Mesenchymal stem cell (in vitro differentiated cells and primary cell): ENCODE results near the gene C12orf60.

Experiments used
- DNase-seq: peaks from one replicate; pipeline ENCODE4 v3.0.0-alpha.2; 2013
- H2AFZ ChIP-seq: one replicate; pipeline ENCODE4 v1.6.1; 2013; ENCODE audit warnings: low read depth, mild to moderate bottlenecking, control low read depth, inconsistent platforms, low read length, moderate library complexity
- H2AK5ac ChIP-seq: 2 replicates; pipeline ENCODE4 v1.6.1; 2013; ENCODE audit warnings: low read length, moderate library complexity, mild to moderate bottlenecking, inconsistent platforms; ENCODE audit not compliant: severe bottlenecking
- H2BK120ac ChIP-seq: one replicate; pipeline ENCODE4 v1.6.1; 2013; ENCODE audit warnings: low read depth, mild to moderate bottlenecking, inconsistent platforms, low read length, moderate library complexity
- H2BK12ac ChIP-seq, 2 experiments: one replicate each; pipeline ENCODE4 v1.6.1; 2013; ENCODE audit warnings: inconsistent platforms in 2 of 2, low read length in 2 of 2, mild to moderate bottlenecking in 2 of 2, moderate library complexity in 2 of 2, control low read depth in 1 of 2
- H2BK15ac ChIP-seq: one replicate; pipeline ENCODE4 v1.6.1; 2013; ENCODE audit warnings: mild to moderate bottlenecking, low read depth, inconsistent platforms; ENCODE audit not compliant: poor library complexity, severe bottlenecking
- H2BK5ac ChIP-seq: 2 replicates; pipeline ENCODE4 v1.6.1; 2013; ENCODE audit warnings: low read depth, mild to moderate bottlenecking, low read length, control low read depth, inconsistent platforms; ENCODE audit not compliant: poor library complexity, severe bottlenecking
- H3K14ac ChIP-seq, 2 experiments: one replicate each; pipeline ENCODE4 v1.6.1; 2013; ENCODE audit warnings: inconsistent platforms in 2 of 2, low read length in 2 of 2, control low read depth in 1 of 2, mild to moderate bottlenecking in 1 of 2, moderate library complexity in 1 of 2
- H3K18ac ChIP-seq, 2 experiments: one replicate each; pipeline ENCODE4 v1.6.1; 2013; ENCODE audit warnings: inconsistent platforms in 2 of 2, low read length in 2 of 2, control low read depth in 1 of 2, low read depth in 1 of 2, mild to moderate bottlenecking in 1 of 2
- H3K23ac ChIP-seq, 2 experiments: one replicate each; pipeline ENCODE4 v1.6.1; 2013; ENCODE audit warnings: inconsistent platforms in 2 of 2, low read length in 2 of 2, mild to moderate bottlenecking in 2 of 2, moderate library complexity in 2 of 2, control low read depth in 1 of 2
- H3K27ac ChIP-seq: 2 replicates; pipeline ENCODE4 v1.5.1; 2013; ENCODE audit warnings: mild to moderate bottlenecking, moderate library complexity, low read length, control low read depth, inconsistent platforms; ENCODE audit not compliant: poor library complexity, severe bottlenecking
- H3K27me3 ChIP-seq, 2 experiments: 2 replicates each; pipeline versions ENCODE4 v1.6.1 to v1.7.0; 2013; ENCODE audit warnings: low read length in 2 of 2, mild to moderate bottlenecking in 2 of 2, moderate library complexity in 2 of 2, control low read depth in 1 of 2, inconsistent platforms in 1 of 2; ENCODE audit not compliant: control insufficient read depth in 1 of 2, insufficient read depth in 1 of 2
- H3K36me3 ChIP-seq, 2 experiments: 2 replicates each; pipeline versions ENCODE4 v1.6.1 to v1.7.0; 2013; ENCODE audit warnings: low read length in 2 of 2, control low read depth in 1 of 2, inconsistent platforms in 1 of 2, low read depth in 1 of 2, mild to moderate bottlenecking in 1 of 2; ENCODE audit not compliant: insufficient read depth in 2 of 2, control insufficient read depth in 1 of 2
- H3K4ac ChIP-seq, 2 experiments: one replicate each; pipeline ENCODE4 v1.6.1; 2013; ENCODE audit warnings: inconsistent platforms in 2 of 2, low read length in 2 of 2, mild to moderate bottlenecking in 2 of 2, moderate library complexity in 2 of 2, control low read depth in 1 of 2, low read depth in 1 of 2
- H3K4me1 ChIP-seq: 2 replicates; pipeline ENCODE4 v1.6.1; 2013; ENCODE audit warnings: low read depth, low read length, control low read depth; ENCODE audit not compliant: control insufficient read depth, insufficient read depth
- H3K4me2 ChIP-seq: 2 replicates; pipeline ENCODE4 v1.6.1; 2013; ENCODE audit warnings: low read length, mild to moderate bottlenecking, inconsistent platforms; ENCODE audit not compliant: poor library complexity, severe bottlenecking
- H3K4me3 ChIP-seq, 2 experiments: 2 replicates each; pipeline versions ENCODE4 v1.5.1 to v1.7.0; 2013; ENCODE audit warnings: low read length in 2 of 2, mild to moderate bottlenecking in 2 of 2, control low read depth in 1 of 2, low read depth in 1 of 2; ENCODE audit not compliant: insufficient read depth in 1 of 2
- H3K79me1 ChIP-seq: replicated peaks from 2 replicates; pipeline ENCODE4 v1.6.1; 2013; ENCODE audit warnings: mild to moderate bottlenecking, control low read depth, low read length, inconsistent platforms; ENCODE audit not compliant: poor library complexity, severe bottlenecking
- H3K9ac ChIP-seq: 2 replicates; pipeline ENCODE4 v1.7.0; 2013; ENCODE audit warnings: mild to moderate bottlenecking, low read length, moderate library complexity
- H3K9me3 ChIP-seq: 2 replicates; pipeline ENCODE4 v1.7.0; 2013; ENCODE audit warnings: mild to moderate bottlenecking, low read length; ENCODE audit not compliant: control insufficient read depth
- H4K8ac ChIP-seq: one replicate; pipeline ENCODE4 v1.6.1; 2013; ENCODE audit warnings: inconsistent platforms, mild to moderate bottlenecking, low read length, moderate library complexity
- H4K91ac ChIP-seq: one replicate; pipeline ENCODE4 v1.6.1; 2013; ENCODE audit warnings: mild to moderate bottlenecking, low read length, inconsistent platforms
- WGBS: methylation state at CpG from one replicate; pipeline ENCODE4 v1.1.7; 2013; ENCODE audit warnings: mixed read lengths; 5-methylcytosine and 5-hydroxymethylcytosine counted together

Gene C12orf60

DNA sequence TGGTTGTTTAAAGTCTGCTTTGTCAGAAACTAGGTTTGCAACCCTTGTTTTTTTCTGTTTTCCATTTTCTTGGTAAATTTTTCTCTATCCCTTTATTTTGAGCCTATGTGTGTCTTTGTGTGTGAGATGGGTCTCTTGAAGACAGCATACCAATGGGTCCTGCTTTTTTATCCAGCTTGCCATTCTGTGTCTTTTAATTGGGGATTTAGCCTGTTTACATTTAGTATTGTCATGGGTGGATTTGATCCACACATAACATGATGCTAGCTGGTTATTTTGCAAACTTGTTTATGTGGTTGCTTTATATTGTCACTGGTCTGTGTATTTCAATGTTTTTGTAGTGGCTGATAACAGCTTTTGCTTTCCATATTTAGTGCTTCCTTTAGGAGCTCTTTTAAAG, 57.0 kb downstream of the C12orf60 start:
- Histone ChIP-seq H2BK15ac (no peak overlapping the region), H3K4me1 (no peaks in the 10 kb centered on the region), H3K23ac (no peak overlapping the region), H4K8ac (no peak overlapping the region), H3K9me3 (peaks cover 16% of the 10 kb centered on the region), H3K9ac (no peak overlapping the region), H3K4me2 (no peak overlapping the region), H3K18ac (no peak overlapping the region), H3K27me3 (no peaks in the 10 kb centered on the region), H4K91ac (no peak overlapping the region), H2BK12ac (no peak overlapping the region), H3K36me3 (no peaks in the 10 kb centered on the region), H2BK120ac (no peak overlapping the region), H3K4ac (no peak overlapping the region), H2AFZ (no peak overlapping the region), H3K4me3 (no peak overlapping the region), H3K79me1 (no peaks in the 10 kb centered on the region), H2BK5ac (no peak overlapping the region), H2AK5ac (no peak overlapping the region), H3K27ac (no peak overlapping the region), H3K14ac (no peak overlapping the region)
- no peak for DNase-seq

DNA sequence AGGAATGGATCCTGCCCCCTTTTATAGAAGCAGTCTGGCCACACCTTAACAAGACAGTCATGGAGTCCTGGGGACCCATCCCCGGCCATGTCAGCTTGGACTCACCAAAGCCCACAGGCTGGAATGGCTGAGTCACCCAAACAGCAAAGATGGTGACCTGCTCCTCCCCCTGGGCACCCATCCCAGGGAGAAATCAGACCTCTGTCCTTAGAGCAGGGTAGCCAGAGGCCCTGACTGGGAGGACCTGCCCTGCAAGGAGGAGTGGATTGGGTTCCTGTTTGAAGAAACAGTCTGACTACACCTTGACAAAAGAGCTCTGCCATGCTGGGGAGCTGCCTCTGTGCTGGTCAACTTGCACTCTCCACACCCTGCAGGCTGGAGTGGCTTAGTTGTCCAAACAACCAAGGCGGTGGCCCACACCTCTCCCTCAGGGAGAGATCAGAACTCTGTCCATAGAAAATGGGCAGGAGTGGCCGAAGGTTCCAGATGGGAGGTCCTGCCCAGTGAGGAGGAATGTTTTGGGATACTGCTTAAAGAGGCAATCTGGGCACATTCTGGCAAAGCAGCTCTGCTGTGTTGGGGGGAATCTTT, 65.5 kb downstream of the C12orf60 start:
- H3K9ac ChIP-seq, result no peak overlapping the region
- H3K4me1 ChIP-seq, result no peaks in the 10 kb centered on the region
- no peak overlapping the region for H3K4ac ChIP-seq

DNA sequence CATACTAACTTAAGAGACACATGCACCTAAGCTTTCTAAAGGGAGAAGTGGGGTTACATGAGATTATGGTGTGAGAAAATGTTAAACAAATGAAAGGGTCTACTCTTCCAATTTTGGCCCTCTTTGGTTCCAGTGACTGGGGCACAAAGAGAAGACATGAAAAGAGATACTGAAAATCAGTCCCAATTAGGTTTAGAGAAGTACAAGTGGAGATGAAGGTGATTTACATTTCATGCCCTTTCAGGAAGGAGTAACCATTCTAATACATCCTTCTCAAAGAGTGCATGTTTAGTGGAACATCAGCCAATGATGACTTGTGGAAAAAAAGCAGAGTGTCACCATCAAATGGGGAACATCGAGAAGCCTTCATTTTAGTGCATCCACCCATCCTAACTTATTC, 67.8 kb downstream of the C12orf60 start:
- no peak for DNase-seq
- Histone ChIP-seq H3K4me3 (no peak overlapping the region), H2BK120ac (no peak overlapping the region), H2AFZ (peak overlapping the region; percentile 27), H3K4me2 (no peak overlapping the region), H2BK15ac (no peak overlapping the region), H3K18ac (no peak overlapping the region), H3K36me3 (no peaks in the 10 kb centered on the region), H2BK5ac (no peak overlapping the region), H3K23ac (no peak overlapping the region), H3K9me3 (no peaks in the 10 kb centered on the region), H3K14ac (no peak overlapping the region), H3K4ac (no peak overlapping the region), H4K91ac (no peak overlapping the region), H3K79me1 (no peaks in the 10 kb centered on the region), H3K9ac (no peak overlapping the region), H3K4me1 (no peaks in the 10 kb centered on the region), H2AK5ac (no peak overlapping the region), H3K27ac (no peak overlapping the region), H2BK12ac (no peak overlapping the region), H4K8ac (no peak overlapping the region), H3K27me3 (no peaks in the 10 kb centered on the region)
- WGBS, result 94% methylated on average over 1 of the region's 1 CpG

More for the DNA sequence above, 65.5 kb downstream of the C12orf60 start:
- no peaks in the 10 kb centered on the region for H3K36me3 ChIP-seq
- no peak overlapping the region for H4K91ac ChIP-seq
- H3K4me2 ChIP-seq, result no peak overlapping the region
- H3K23ac ChIP-seq, result no peak overlapping the region
- no peaks in the 10 kb centered on the region for H3K9me3 ChIP-seq
- no peaks in the 10 kb centered on the region for H3K27me3 ChIP-seq
- H4K8ac ChIP-seq, result no peak overlapping the region
- H3K4me3 ChIP-seq, result no peak overlapping the region
- no peak overlapping the region for H2AFZ ChIP-seq
- no peak overlapping the region for H3K18ac ChIP-seq
- no peak overlapping the region for H3K27ac ChIP-seq
- no peak overlapping the region for H2AK5ac ChIP-seq
- no peak overlapping the region for H2BK5ac ChIP-seq
- peak overlapping the region in 1 of 2 experiments; percentile 66 for H3K14ac ChIP-seq
- no peak for DNase-seq
- no peak overlapping the region for H2BK120ac ChIP-seq
- H2BK15ac ChIP-seq, result no peak overlapping the region
- no peak overlapping the region for H2BK12ac ChIP-seq
- no peaks in the 10 kb centered on the region for H3K79me1 ChIP-seq
- WGBS, result 96% methylated on average over 3 of the region's 3 CpGs

DNA sequence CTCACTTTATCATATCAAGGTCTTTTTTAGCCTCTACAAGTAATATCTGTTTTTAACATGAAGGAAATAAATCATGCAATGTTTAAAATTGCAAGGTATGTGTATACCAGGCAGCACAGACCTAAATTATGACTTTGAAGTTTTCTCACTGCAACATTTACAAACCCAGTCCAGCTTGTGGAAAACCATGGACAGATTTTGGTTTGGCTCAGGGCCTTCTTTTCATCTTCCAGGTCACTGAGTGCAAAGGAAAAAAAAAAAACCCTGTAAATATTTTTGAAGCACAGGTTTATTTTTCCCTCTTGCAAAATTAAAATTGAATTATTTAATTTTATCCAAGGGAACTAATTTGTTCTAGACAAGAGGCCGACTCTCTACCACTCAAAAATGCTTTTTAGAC, 68.4 kb downstream of the C12orf60 start:
- H3K23ac ChIP-seq, result no peak overlapping the region
- no peak overlapping the region for H4K8ac ChIP-seq
- H2BK12ac ChIP-seq, result no peak overlapping the region
- no peak overlapping the region for H3K4me3 ChIP-seq
- no peaks in the 10 kb centered on the region for H3K9me3 ChIP-seq
- no peaks in the 10 kb centered on the region for H3K79me1 ChIP-seq
- no peak overlapping the region for H2AK5ac ChIP-seq
- H4K91ac ChIP-seq, result no peak overlapping the region
- H2BK15ac ChIP-seq, result no peak overlapping the region
- H3K14ac ChIP-seq, result no peak overlapping the region
- no peak overlapping the region for H2BK120ac ChIP-seq
- DNase-seq, result no peak
- no peak overlapping the region for H3K18ac ChIP-seq
- H2AFZ ChIP-seq, result no peak overlapping the region
- no peaks in the 10 kb centered on the region for H3K4me1 ChIP-seq
- H3K4me2 ChIP-seq, result no peak overlapping the region
- no peaks in the 10 kb centered on the region for H3K36me3 ChIP-seq
- no peak overlapping the region for H2BK5ac ChIP-seq
- H3K9ac ChIP-seq, result no peak overlapping the region
- no CpG with 5 or more reads among the region's 1 CpG for WGBS
- no peak overlapping the region for H3K4ac ChIP-seq
- no peak overlapping the region for H3K27ac ChIP-seq
- H3K27me3 ChIP-seq, result no peaks in the 10 kb centered on the region
